MM.1S (cell line): ENCODE results near the gene TPD52L1.

Experiments
- CTCF ChIP-seq: fragments of 300-600 bp; sonication (generic); IDR thresholded peaks from 2 replicates; pipeline ENCODE4 v1.5.1; 2016; ENCODE audit warnings: antibody characterized with exemption, low read length, mixed read lengths
- EZH2 ChIP-seq: fragments of 300-600 bp; sonication (generic); optimal IDR thresholded peaks from 2 replicates; pipeline ENCODE3; 2017; ENCODE audit warnings: low read depth, mild to moderate bottlenecking, antibody characterized with exemption, low read length, mixed read lengths

DNA sequence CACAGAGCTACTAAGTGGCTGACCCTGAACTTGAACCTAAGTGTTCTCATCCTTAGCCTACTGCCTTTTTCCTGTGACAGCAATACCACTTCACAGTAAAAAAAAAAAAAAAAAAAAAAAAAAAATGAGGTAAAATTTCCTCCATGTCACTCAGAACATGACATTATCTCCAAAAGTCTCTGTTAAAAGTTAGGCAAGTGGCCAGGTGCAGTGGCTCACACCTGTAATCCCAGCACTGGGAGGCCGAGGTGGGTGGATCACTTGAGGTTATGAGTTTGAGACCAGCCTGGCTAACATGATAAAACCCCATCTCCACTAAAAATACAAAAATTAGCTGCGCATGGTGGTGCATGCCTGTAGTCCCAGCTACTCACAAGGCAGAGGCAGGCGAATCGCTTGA is 159.4 kb downstream of the TPD52L1 start:
- TF ChIP-seq CTCF (no peak), EZH2 (no peak)
